HG02798 (cell line): ENCODE measurements around the gene SECTM1.

ENCODE experiments used
- ATAC-seq: cut with Tn5 transposase; IDR thresholded peaks from one replicate; pipeline ENCODE4 v1.9.1; 2021; ENCODE audit warnings: mild to moderate bottlenecking; ENCODE audit not compliant: unreplicated experiment, poor library complexity

SECTM1 gene

GRCh38 chr17:82271401-82271800 lies 62.2 kb downstream of the SECTM1 start:
- no peak for ATAC-seq
